ENCODE results near the gene SART3.

Gene SART3

GRCh38 chr12:108518716-108519496 lies 42.1 kb downstream of the SART3 start:
- peaks cover 54% of the 10 kb centered on the region for H3K36me3 Mint-ChIP-seq (ENCODE audit: low read depth)

GRCh38 chr12:108518101-108518715 lies 42.8 kb downstream of the SART3 start:
- Mint-ChIP-seq H3K4me3 (no peak overlapping the region), H3K36me3 (ENCODE audit: low read depth) (peaks cover 47% of the 10 kb centered on the region), H3K4me1 (ENCODE audit: low read depth) (peaks cover 8% of the 10 kb centered on the region)

More at GRCh38 chr12:108518716-108519496, 42.1 kb downstream of the SART3 start:
- Mint-ChIP-seq H3K4me1 (ENCODE audit: low read depth) (peaks cover 8% of the 10 kb centered on the region), H3K27ac (no peak overlapping the region), H3K27me3 (ENCODE audit: low read depth) (no peaks in the 10 kb centered on the region), H3K4me3 (no peak overlapping the region), H3K9me3 (no peaks in the 10 kb centered on the region)
- no peak for DNase-seq (ENCODE audit: low spot score)

GRCh38 chr12:108517288-108518100 lies 43.5 kb downstream of the SART3 start:
- Mint-ChIP-seq H3K9me3 (no peaks in the 10 kb centered on the region), H3K27ac (no peak overlapping the region), H3K27me3 (ENCODE audit: low read depth) (no peaks in the 10 kb centered on the region), H3K36me3 (ENCODE audit: low read depth) (peaks cover 43% of the 10 kb centered on the region), H3K4me1 (ENCODE audit: low read depth) (peaks cover 8% of the 10 kb centered on the region), H3K4me3 (peak overlapping the region; percentile 50)
- DNase-seq (ENCODE audit: low spot score): no peak

More at GRCh38 chr12:108518101-108518715, 42.8 kb downstream of the SART3 start:
- Mint-ChIP-seq H3K27ac (peak overlapping the region; percentile 1), H3K27me3 (ENCODE audit: low read depth) (no peaks in the 10 kb centered on the region), H3K9me3 (no peaks in the 10 kb centered on the region)
- no peak for DNase-seq (ENCODE audit: low spot score)

- Mint-ChIP-seq H3K36me3 (ENCODE audit: low read depth) (peaks cover 36% of the 10 kb centered on the region), H3K9me3 (no peaks in the 10 kb centered on the region), H3K4me1 (ENCODE audit: low read depth) (peaks cover 11% of the 10 kb centered on the region), H3K27me3 (ENCODE audit: low read depth) (no peaks in the 10 kb centered on the region), H3K4me3 (peak overlapping the region; percentile 99), H3K27ac (peak overlapping the region; percentile 17)
- DNase-seq (ENCODE audit: low spot score): no peak
These were observed 44.3 kb downstream of the SART3 start for GRCh38 chr12:108516511-108517275.

- no peaks in the 10 kb centered on the region for H3K9me3 Mint-ChIP-seq
- peaks cover 12% of the 10 kb centered on the region for H3K4me1 Mint-ChIP-seq (ENCODE audit: low read depth)
- peak overlapping the region; percentile 99 for H3K4me3 Mint-ChIP-seq
- DNase-seq (ENCODE audit: low spot score): no peak
- peak overlapping the region; percentile 95 for H3K27ac Mint-ChIP-seq
- H3K27me3 Mint-ChIP-seq (ENCODE audit: low read depth): no peaks in the 10 kb centered on the region
- H3K36me3 Mint-ChIP-seq (ENCODE audit: low read depth): peaks cover 29% of the 10 kb centered on the region
These were observed 45.1 kb downstream of the SART3 start for GRCh38 chr12:108515916-108516315.

- Mint-ChIP-seq H3K9me3 (no peaks in the 10 kb centered on the region), H3K36me3 (ENCODE audit: low read depth) (peaks cover 22% of the 10 kb centered on the region)
- peak; percentile 100 for DNase-seq (ENCODE audit: low spot score)
These were observed 45.8 kb downstream of the SART3 start, which contains the start of gene FICD for GRCh38 chr12:108514973-108515814. TSS of gene FICD (plus strand) at chr12:108515277. CDS start at chr12:108516973, 1,696 bp downstream.

GRCh38 chr12:108514468-108514972 lies 46.5 kb downstream of the SART3 start:
- H3K4me3 Mint-ChIP-seq: peak overlapping the region; percentile 99
- DNase-seq (ENCODE audit: low spot score): no peak
- H3K4me1 Mint-ChIP-seq (ENCODE audit: low read depth): peaks cover 12% of the 10 kb centered on the region
- no peaks in the 10 kb centered on the region for H3K9me3 Mint-ChIP-seq
- H3K27ac Mint-ChIP-seq: peak overlapping the region; percentile 95
- H3K36me3 Mint-ChIP-seq (ENCODE audit: low read depth): peaks cover 17% of the 10 kb centered on the region
- H3K27me3 Mint-ChIP-seq (ENCODE audit: low read depth): no peaks in the 10 kb centered on the region

More at GRCh38 chr12:108514973-108515814, 45.8 kb downstream of the SART3 start, which contains the start of gene FICD:
- Mint-ChIP-seq H3K27me3 (ENCODE audit: low read depth) (no peaks in the 10 kb centered on the region), H3K4me3 (peak within 1 kb of the TSS; percentile 99), H3K27ac (peak within 1 kb of the TSS; percentile 95), H3K4me1 (ENCODE audit: low read depth) (peaks cover 12% of the 10 kb centered on the region)

GRCh38 chr12:108511633-108512540 lies 49.1 kb downstream of the SART3 start:
- Mint-ChIP-seq H3K4me1 (ENCODE audit: low read depth) (peaks cover 12% of the 10 kb centered on the region), H3K27ac (no peak overlapping the region), H3K9me3 (no peaks in the 10 kb centered on the region), H3K36me3 (ENCODE audit: low read depth) (peaks cover 5% of the 10 kb centered on the region), H3K4me3 (peak overlapping the region; percentile 19), H3K27me3 (ENCODE audit: low read depth) (no peaks in the 10 kb centered on the region)
- DNase-seq (ENCODE audit: low spot score): peak; percentile 59

- Mint-ChIP-seq H3K4me1 (ENCODE audit: low read depth) (peaks cover 6% of the 10 kb centered on the region), H3K9me3 (no peaks in the 10 kb centered on the region), H3K36me3 (ENCODE audit: low read depth) (peaks cover 3% of the 10 kb centered on the region), H3K4me3 (no peak overlapping the region), H3K27me3 (ENCODE audit: low read depth) (no peaks in the 10 kb centered on the region), H3K27ac (no peak overlapping the region)
- no peak for DNase-seq (ENCODE audit: low spot score)
These were observed 50.1 kb downstream of the SART3 start for GRCh38 chr12:108510836-108511235.

GRCh38 chr12:108509806-108510205 lies 51.2 kb downstream of the SART3 start:
- no peak overlapping the region for H3K27ac Mint-ChIP-seq
- no peaks in the 10 kb centered on the region for H3K36me3 Mint-ChIP-seq (ENCODE audit: low read depth)
- peaks cover 5% of the 10 kb centered on the region for H3K4me1 Mint-ChIP-seq (ENCODE audit: low read depth)
- no peaks in the 10 kb centered on the region for H3K27me3 Mint-ChIP-seq (ENCODE audit: low read depth)
- H3K9me3 Mint-ChIP-seq: peaks cover 4% of the 10 kb centered on the region
- no peak for DNase-seq (ENCODE audit: low spot score)
- H3K4me3 Mint-ChIP-seq: no peak overlapping the region

- no peaks in the 10 kb centered on the region for H3K36me3 Mint-ChIP-seq (ENCODE audit: low read depth)
- peaks cover 5% of the 10 kb centered on the region for H3K4me1 Mint-ChIP-seq (ENCODE audit: low read depth)
- peaks cover 21% of the 10 kb centered on the region for H3K9me3 Mint-ChIP-seq
- DNase-seq (ENCODE audit: low spot score): no peak
- H3K27ac Mint-ChIP-seq: no peak overlapping the region
- no peaks in the 10 kb centered on the region for H3K27me3 Mint-ChIP-seq (ENCODE audit: low read depth)
- no peak overlapping the region for H3K4me3 Mint-ChIP-seq
These were observed 52.9 kb downstream of the SART3 start for GRCh38 chr12:108507971-108508642.

All from T-helper 2 cell treated with Interferon-gamma antibody and Interleukin-4, amounts not matched to agents 5 μg/mL and 100 μg/mL, for 36 hours (primary cell).